Fibroblast of mammary gland (primary cell): ENCODE data around the gene CGB5.
"Not testable (repeated sequence)": the region's sequence is repeated elsewhere in the genome, so short reads cannot be mapped to it uniquely, and the experiment has no call there.

Experiments
- DNase-seq: peaks from one replicate; pipeline ENCODE4 v3.0.0-alpha.2; 2010; ENCODE audit warnings: low read depth
- H3K4me3 ChIP-seq: 2 replicates; pipeline ENCODE4 v1.5.1; 2011; ENCODE audit warnings: low read depth, mild to moderate bottlenecking, low read length, moderate library complexity; ENCODE audit not compliant: control insufficient read depth
- TF ChIP-seq, protein P1 (sequence below): conservative IDR thresholded peaks from 2 replicates; pipeline ENCODE4 v1.5.1; 2011; ENCODE audit warnings: low read depth, low read length, inconsistent platforms; ENCODE audit not compliant: control insufficient read depth, insufficient read depth

Gene CGB5

DNA sequence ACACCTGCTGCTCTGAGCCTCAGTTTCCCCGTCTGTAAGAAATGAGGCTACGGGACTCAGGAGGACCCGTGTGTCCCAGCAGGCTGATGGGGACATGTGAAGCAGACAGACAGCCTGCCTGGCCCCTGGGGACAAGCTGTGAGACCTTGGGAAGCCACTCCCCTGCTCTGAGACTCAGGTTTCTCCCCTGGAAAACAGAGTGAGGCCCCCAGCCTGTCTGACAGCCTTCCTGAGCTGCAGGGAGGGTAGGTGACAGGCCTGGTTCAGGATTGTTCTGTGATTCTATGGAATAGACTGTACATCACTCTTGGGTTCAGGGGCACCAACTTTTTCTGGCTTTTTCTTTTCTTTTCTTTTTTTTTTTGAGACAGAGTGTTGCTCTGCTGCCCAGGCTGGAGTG, 23.9 kb downstream of the CGB5 start:
- TF ChIP-seq, protein P1, sequence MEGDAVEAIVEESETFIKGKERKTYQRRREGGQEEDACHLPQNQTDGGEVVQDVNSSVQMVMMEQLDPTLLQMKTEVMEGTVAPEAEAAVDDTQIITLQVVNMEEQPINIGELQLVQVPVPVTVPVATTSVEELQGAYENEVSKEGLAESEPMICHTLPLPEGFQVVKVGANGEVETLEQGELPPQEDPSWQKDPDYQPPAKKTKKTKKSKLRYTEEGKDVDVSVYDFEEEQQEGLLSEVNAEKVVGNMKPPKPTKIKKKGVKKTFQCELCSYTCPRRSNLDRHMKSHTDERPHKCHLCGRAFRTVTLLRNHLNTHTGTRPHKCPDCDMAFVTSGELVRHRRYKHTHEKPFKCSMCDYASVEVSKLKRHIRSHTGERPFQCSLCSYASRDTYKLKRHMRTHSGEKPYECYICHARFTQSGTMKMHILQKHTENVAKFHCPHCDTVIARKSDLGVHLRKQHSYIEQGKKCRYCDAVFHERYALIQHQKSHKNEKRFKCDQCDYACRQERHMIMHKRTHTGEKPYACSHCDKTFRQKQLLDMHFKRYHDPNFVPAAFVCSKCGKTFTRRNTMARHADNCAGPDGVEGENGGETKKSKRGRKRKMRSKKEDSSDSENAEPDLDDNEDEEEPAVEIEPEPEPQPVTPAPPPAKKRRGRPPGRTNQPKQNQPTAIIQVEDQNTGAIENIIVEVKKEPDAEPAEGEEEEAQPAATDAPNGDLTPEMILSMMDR = no peak
- H3K4me3 ChIP-seq = no peak overlapping the region
- no peak for DNase-seq

DNA sequence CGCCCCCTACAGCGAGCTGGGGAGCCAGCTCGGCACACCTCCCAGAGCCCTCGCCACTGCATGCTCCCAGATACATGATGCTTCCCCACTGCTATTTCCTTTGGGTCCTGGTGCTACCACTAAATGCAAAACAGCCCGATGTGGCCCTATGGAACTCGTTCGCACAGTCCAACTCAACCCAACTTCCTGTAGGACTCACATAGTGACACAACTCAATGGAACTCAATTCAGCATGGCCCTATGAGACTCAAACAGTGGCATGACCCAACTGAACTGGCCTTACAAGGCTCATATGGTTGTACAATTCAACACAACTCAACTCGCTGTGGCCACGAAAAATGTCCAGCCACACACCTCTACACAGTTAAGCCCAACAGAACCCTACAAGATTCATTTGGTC, 25.4 kb downstream of the CGB5 start:
- DNase-seq = no peak
- no peak overlapping the region for H3K4me3 ChIP-seq
- TF ChIP-seq, protein P1 = no peak

GRCh38 chr19:49070416-49070815, 26.8 kb downstream of the CGB5 start:
- TF ChIP-seq, protein P1 = no peak
- H3K4me3 ChIP-seq = no peak overlapping the region
- no peak for DNase-seq

- DNase-seq = no peak
- TF ChIP-seq, protein P1 = no peak
- H3K4me3 ChIP-seq = no peak overlapping the region
Measured at GRCh38 chr19:49071860-49072547, 28.4 kb downstream of the CGB5 start.

DNA sequence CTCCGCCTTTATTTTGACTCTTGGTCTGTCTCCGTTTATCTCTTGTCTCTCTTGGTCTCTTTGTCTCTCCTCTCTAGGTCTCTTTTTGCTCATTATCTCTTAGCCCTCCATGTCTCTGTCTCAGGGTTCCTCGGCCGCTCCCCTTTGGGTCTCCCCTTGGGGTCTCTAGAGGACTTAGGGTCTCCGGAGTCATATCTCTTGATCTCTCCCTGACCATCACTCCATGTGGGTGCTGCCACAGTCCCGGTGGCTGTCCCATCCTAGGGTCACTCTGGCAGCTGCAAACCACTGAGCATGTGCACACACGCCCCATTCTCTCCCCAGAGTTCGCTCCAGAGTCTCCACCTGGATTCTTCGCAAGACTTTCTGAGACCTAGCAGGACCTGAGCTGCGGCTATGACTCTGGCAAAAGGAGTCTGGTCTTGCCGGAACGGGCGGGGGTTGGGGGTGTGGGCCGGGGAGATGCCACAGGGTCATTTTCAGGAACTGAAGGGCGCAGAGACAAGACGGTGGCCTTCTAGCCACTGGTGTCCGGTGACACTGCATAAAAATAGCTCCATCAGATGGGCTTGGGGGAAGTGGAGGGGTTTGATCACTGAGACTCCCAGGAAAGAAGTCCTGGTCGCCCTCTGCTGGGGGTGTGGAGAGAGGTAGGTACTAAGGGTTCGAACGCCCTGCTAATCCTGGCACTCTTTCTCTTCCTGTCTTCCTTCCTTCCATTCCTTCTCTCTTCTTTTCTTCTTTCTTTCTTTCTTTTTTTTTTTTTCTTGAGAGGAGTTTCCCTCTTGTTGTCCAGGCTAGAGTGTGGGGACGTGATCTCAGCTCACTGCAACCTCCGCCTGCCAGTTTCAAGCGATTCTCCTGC, 30.1 kb downstream of the CGB5 start:
- TF ChIP-seq, protein P1 = peak; percentile 35
- H3K4me3 ChIP-seq = no peak overlapping the region
- peak; percentile 18 for DNase-seq

GRCh38 chr19:49074869-49075268, 31.2 kb downstream of the CGB5 start:
- peak; percentile 64 for DNase-seq
- TF ChIP-seq, protein P1 = peak; percentile 51
- H3K4me3 ChIP-seq = not testable (repeated sequence)
